GM19351 (cell line): Measurements from ENCODE around the gene UBA3.
A peak's percentile ranks its signal among the peaks of the same experiment; 100 is the strongest.

ENCODE experiments used
- ATAC-seq: cut with Tn5 transposase; IDR thresholded peaks from one replicate; pipeline ENCODE4 v1.9.1; 2021; ENCODE audit warnings: mild to moderate bottlenecking, moderate library complexity; ENCODE audit not compliant: unreplicated experiment

Gene UBA3

GRCh38 chr3:69080233-69080920, at the start of gene UBA3:
Gene UBA3, minus strand, starts transcription at chr3:69080365. Its CDS starts 12 bp downstream, at chr3:69080353.
- ATAC-seq = peak; percentile 44

GRCh38 chr3:69129531-69129930, 49.4 kb upstream of the UBA3 start:
- ATAC-seq = no peak

- ATAC-seq = no peak
Observed at GRCh38 chr3:69128509-69128908, 48.3 kb upstream of the UBA3 start.

GRCh38 chr3:69126999-69127398, 46.8 kb upstream of the UBA3 start:
- no peak for ATAC-seq

GRCh38 chr3:69126216-69126615, 46.1 kb upstream of the UBA3 start:
- no peak for ATAC-seq

- no peak for ATAC-seq
Observed at GRCh38 chr3:69122403-69122802, 42.2 kb upstream of the UBA3 start, which contains the start of gene LMOD3. Gene LMOD3, minus strand, starts transcription at chr3:69122595. Its CDS starts 209 bp downstream, at chr3:69122386.

GRCh38 chr3:69121950-69122349, 41.8 kb upstream of the UBA3 start:
- no peak for ATAC-seq

GRCh38 chr3:69121513-69121912, 41.3 kb upstream of the UBA3 start:
- ATAC-seq = no peak

GRCh38 chr3:69120879-69121464, 40.8 kb upstream of the UBA3 start:
- peak; percentile 93 for ATAC-seq

GRCh38 chr3:69119681-69120080, 39.5 kb upstream of the UBA3 start:
- ATAC-seq = no peak

- ATAC-seq = no peak
Observed at GRCh38 chr3:69119138-69119537, 39.0 kb upstream of the UBA3 start.

GRCh38 chr3:69118555-69118954, 38.4 kb upstream of the UBA3 start:
- no peak for ATAC-seq

GRCh38 chr3:69116897-69117296, 36.7 kb upstream of the UBA3 start:
- ATAC-seq = no peak

- no peak for ATAC-seq
Observed at GRCh38 chr3:69116162-69116561, 36.0 kb upstream of the UBA3 start.

- ATAC-seq = no peak
Observed at GRCh38 chr3:69115731-69116130, 35.6 kb upstream of the UBA3 start.

- ATAC-seq = no peak
Observed at GRCh38 chr3:69113536-69113935, 33.4 kb upstream of the UBA3 start.

- ATAC-seq = no peak
Observed at GRCh38 chr3:69110941-69111546, 30.9 kb upstream of the UBA3 start.

- ATAC-seq = no peak
Observed at GRCh38 chr3:69108811-69109210, 28.6 kb upstream of the UBA3 start.

GRCh38 chr3:69107841-69108240, 27.7 kb upstream of the UBA3 start:
- ATAC-seq = no peak

GRCh38 chr3:69105320-69105719, 25.2 kb upstream of the UBA3 start:
- ATAC-seq = no peak

- ATAC-seq = no peak
Observed at GRCh38 chr3:69104586-69104985, 24.4 kb upstream of the UBA3 start.

- ATAC-seq = no peak
Observed at GRCh38 chr3:69103123-69103522, 23.0 kb upstream of the UBA3 start.
